Measurements from ENCODE around the gene CHD2. TPM values are rescaled to one million over a fixed set of nuclear protein-coding genes. Genes with fewer than 3 reads are reported as not detected.

The CHD2 gene
- total RNA-seq, 2 donors from 2014 or later: 63.9 to 70.0 TPM

DNA sequence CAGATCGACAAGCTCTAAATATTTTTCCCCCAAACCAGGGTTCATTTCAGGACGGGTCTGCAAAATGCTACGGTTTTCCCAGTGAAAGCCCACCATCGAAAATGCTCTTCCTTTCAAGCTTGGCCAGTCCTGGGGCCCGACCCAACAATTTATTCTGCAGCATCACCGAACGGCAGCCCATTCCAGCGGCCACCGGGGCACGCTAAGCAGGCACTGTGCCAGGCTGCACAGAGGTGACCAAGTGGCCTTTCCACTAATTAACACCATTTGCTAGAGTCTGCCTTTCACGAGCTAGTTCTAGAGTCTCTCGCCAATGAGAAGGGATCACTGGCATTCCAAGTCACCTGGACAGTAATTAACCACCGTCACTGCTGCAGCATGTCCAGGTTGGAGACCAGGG, 174.5 kb downstream of the CHD2 start:
- Histone ChIP-seq H3K27ac (no peak overlapping the region), H3K27me3 (no peaks in the 10 kb centered on the region), H3K9me3 (no peaks in the 10 kb centered on the region), H3K36me3 (replicated peaks in 1 of 2; ENCODE audit: insufficient read depth in 1 of 2, low read depth in 2 of 2) (no peaks in the 10 kb centered on the region), H3K4me3 (no peak overlapping the region), H3K4me1 (peaks cover 14% of the 10 kb centered on the region)
- intact Hi-C loops (cut with DNase I): no loop called here
- DNase-seq (no peak), ATAC-seq (no peak)
- 72 to 77% methylated on average over 13 of the region's 13 CpGs for WGBS, 2 donors
- TF ChIP-seq, protein P1, sequence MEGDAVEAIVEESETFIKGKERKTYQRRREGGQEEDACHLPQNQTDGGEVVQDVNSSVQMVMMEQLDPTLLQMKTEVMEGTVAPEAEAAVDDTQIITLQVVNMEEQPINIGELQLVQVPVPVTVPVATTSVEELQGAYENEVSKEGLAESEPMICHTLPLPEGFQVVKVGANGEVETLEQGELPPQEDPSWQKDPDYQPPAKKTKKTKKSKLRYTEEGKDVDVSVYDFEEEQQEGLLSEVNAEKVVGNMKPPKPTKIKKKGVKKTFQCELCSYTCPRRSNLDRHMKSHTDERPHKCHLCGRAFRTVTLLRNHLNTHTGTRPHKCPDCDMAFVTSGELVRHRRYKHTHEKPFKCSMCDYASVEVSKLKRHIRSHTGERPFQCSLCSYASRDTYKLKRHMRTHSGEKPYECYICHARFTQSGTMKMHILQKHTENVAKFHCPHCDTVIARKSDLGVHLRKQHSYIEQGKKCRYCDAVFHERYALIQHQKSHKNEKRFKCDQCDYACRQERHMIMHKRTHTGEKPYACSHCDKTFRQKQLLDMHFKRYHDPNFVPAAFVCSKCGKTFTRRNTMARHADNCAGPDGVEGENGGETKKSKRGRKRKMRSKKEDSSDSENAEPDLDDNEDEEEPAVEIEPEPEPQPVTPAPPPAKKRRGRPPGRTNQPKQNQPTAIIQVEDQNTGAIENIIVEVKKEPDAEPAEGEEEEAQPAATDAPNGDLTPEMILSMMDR (IDR thresholded peaks at IDR 0.05): no peak
- TF ChIP-seq POLR2A (IDR thresholded peaks at IDR 0.05): no peak

GRCh38 chr15:93076217-93076616, 176.1 kb downstream of the CHD2 start:
- H3K36me3 ChIP-seq (replicated peaks in 1 of 2; ENCODE audit: insufficient read depth in 1 of 2, low read depth in 2 of 2): no peaks in the 10 kb centered on the region
- no peaks in the 10 kb centered on the region for H3K27me3 ChIP-seq
- 77 to 90% methylated on average over 1 of the region's 1 CpG for WGBS, 2 donors
- intact Hi-C loops (cut with DNase I): no loop called here
- ATAC-seq (no peak), DNase-seq (no peak)
- no peaks in the 10 kb centered on the region for H3K9me3 ChIP-seq
- peaks cover 14% of the 10 kb centered on the region for H3K4me1 ChIP-seq
- TF ChIP-seq POLR2A (IDR thresholded peaks at IDR 0.05): no peak
- TF ChIP-seq, protein P1 (IDR thresholded peaks at IDR 0.05): no peak
- no peak overlapping the region for H3K4me3 ChIP-seq
- H3K27ac ChIP-seq: no peak overlapping the region

DNA sequence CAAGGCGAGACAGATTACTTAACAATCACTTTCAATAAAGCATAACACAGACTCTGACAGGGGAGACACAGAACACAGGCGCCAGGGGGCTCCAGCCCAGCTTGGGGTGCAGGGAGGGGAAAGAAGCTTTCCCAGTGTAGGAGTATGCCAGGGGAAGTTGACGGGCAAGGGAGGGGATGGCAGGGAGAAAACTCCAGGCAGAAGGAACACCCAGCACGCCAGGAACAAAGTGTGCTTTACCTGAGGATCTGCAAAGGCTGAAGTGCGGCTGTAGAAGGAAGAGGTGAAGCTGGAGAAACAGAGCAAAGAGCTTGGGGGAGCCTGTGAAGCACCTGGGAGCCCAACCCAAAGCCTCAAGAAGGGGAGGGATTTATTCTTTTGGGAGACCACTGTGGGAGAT, 176.8 kb downstream of the CHD2 start:
- Histone ChIP-seq H3K4me1 (peaks cover 12% of the 10 kb centered on the region), H3K4me3 (no peak overlapping the region), H3K36me3 (replicated peaks in 1 of 2; ENCODE audit: insufficient read depth in 1 of 2, low read depth in 2 of 2) (no peaks in the 10 kb centered on the region), H3K27me3 (no peaks in the 10 kb centered on the region), H3K9me3 (no peaks in the 10 kb centered on the region), H3K27ac (no peak overlapping the region)
- WGBS, 2 donors: 82 to 91% methylated on average over 5 of the region's 5 CpGs
- DNase-seq (no peak), ATAC-seq (no peak)
- intact Hi-C loops (cut with DNase I): no loop called here
- TF ChIP-seq, protein P1 (IDR thresholded peaks at IDR 0.05): no peak
- TF ChIP-seq POLR2A (IDR thresholded peaks at IDR 0.05): no peak

MicroRNAs within 50 kb of the gene (microRNA counts, 767-probe panel; counts per million panel counts)
- microRNA hsa-miR-3175: 0 to 736 counts per million in 2 donors

Small RNA genes within 50 kb of the gene (microRNA-seq; reads per million reads assigned to microRNA genes)
- 0 to 0.47 reads per million in 2 donors for gene MIR3175 (ENCODE audit: borderline number of aligned reads in 2 of 2, borderline replicate concordance in 2 of 2)

Other genes with a start within 250 kb of the CHD2 start
- gene FAM174B, start 244.5 kb upstream of the CHD2 start, total RNA-seq: 10 to 100 TPM; 51.4 to 59.9 TPM
- 1 to 10 TPM; 8.8 to 9.2 TPM for gene RGMA, start 188.9 kb downstream of the CHD2 start, total RNA-seq